ENCODE data around the gene PTTG1. TPM values are rescaled to one million over a fixed set of nuclear protein-coding genes. Genes with fewer than 3 reads are reported as not detected.
A peak's percentile ranks its signal among the peaks of the same experiment; 100 is the strongest.

The PTTG1 gene
- total and polyA plus RNA-seq, 12 donors = 0.32 to 17.5 (median 1.7) TPM; not detected in 1

DNA sequence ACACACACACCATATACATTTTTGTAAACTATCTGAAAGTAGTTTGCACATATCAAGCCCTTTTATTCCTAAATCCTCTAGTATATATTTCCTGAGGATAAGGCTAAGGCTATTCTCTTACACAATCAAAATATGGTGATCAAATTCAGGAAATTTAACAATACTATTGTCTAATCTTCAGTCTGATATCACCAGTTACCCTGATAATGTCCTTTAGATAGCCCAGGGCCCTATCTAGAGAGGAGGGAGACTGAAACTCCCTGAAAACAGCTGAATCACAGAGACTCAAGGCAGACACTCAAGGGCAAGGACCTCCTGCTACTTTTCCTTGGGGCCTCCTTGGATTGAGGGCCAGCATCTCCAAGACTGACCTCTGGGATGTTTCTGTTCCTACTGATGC lies 30.4 kb downstream of the PTTG1 start:
- H3K36me3 ChIP-seq = no peaks in the 10 kb centered on the region
- no peak overlapping the region for H3K4me3 ChIP-seq
- no peak overlapping the region for H3K27ac ChIP-seq
- TF ChIP-seq, protein P1, sequence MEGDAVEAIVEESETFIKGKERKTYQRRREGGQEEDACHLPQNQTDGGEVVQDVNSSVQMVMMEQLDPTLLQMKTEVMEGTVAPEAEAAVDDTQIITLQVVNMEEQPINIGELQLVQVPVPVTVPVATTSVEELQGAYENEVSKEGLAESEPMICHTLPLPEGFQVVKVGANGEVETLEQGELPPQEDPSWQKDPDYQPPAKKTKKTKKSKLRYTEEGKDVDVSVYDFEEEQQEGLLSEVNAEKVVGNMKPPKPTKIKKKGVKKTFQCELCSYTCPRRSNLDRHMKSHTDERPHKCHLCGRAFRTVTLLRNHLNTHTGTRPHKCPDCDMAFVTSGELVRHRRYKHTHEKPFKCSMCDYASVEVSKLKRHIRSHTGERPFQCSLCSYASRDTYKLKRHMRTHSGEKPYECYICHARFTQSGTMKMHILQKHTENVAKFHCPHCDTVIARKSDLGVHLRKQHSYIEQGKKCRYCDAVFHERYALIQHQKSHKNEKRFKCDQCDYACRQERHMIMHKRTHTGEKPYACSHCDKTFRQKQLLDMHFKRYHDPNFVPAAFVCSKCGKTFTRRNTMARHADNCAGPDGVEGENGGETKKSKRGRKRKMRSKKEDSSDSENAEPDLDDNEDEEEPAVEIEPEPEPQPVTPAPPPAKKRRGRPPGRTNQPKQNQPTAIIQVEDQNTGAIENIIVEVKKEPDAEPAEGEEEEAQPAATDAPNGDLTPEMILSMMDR (IDR thresholded peaks at IDR 0.05) = no peak
- DNase-seq (no peak), ATAC-seq (no peak)
- H3K9me3 ChIP-seq = no peaks in the 10 kb centered on the region
- intact Hi-C loops (cut with DNase I) = no loop called here
- H3K4me1 ChIP-seq = peaks cover 0 to 16% (median 0%) of the 10 kb centered on the region in 9 donors
- peaks cover 0 to 4% (median 0%) of the 10 kb centered on the region in 7 donors for H3K27me3 ChIP-seq

DNA sequence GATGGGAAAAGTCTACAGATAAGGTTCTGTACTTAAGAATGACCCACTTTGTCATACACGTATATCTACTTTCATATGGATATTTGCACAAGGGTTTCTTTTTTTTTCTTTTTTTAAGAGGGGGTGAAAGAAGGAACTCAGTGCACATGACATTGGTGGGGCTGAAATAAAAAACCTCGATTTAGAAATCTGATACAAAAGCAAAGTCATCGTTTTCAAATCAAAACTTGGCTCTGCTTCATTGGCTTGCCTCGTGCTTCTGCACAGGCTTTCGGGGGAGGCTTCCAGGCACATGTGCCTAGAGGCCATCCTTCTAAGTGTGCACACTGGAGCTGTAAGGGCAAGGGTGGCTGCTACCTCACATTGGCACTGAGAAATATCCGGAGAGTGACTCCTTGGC lies 31.1 kb downstream of the PTTG1 start:
- Histone ChIP-seq H3K27ac (peak overlapping the region in 1 of 10 donors; percentile 22), H3K27me3 (peaks cover 0 to 4% (median 0%) of the 10 kb centered on the region in 7 donors), H3K4me3 (no peak overlapping the region), H3K9me3 (no peaks in the 10 kb centered on the region), H3K4me1 (peaks cover 0 to 16% (median 0%) of the 10 kb centered on the region in 9 donors), H3K36me3 (no peaks in the 10 kb centered on the region)
- TF ChIP-seq, protein P1 (IDR thresholded peaks at IDR 0.05) = no peak
- ATAC-seq (no peak), DNase-seq (no peak)
- WGBS, 2 donors = 60 to 61% methylated on average over 6 of the region's 6 CpGs
- intact Hi-C loops (cut with DNase I) = no loop called here

DNA sequence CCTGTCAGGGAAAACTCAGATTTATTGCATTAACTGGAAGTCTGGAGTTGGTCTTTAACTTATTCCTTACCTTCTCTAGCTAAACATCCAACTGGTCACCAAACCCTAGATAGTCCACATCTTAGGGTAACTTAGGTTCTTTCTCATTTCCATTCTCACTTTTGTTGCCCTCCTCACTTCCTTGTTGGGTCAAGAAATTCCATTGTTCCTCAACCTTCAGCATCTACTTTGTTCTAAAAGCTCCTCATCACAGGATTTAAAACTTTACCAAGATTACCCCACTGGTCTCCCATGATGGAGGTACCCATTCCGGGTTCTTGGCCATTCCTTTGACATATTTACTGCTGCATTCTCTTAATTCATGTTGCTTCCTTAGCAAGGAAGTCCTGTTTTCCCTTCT lies 32.1 kb downstream of the PTTG1 start:
- 45 to 63% methylated on average over 1 of the region's 1 CpG for WGBS, 2 donors
- TF ChIP-seq, protein P1 (IDR thresholded peaks at IDR 0.05) = no peak
- no peak overlapping the region for H3K4me3 ChIP-seq

DNA sequence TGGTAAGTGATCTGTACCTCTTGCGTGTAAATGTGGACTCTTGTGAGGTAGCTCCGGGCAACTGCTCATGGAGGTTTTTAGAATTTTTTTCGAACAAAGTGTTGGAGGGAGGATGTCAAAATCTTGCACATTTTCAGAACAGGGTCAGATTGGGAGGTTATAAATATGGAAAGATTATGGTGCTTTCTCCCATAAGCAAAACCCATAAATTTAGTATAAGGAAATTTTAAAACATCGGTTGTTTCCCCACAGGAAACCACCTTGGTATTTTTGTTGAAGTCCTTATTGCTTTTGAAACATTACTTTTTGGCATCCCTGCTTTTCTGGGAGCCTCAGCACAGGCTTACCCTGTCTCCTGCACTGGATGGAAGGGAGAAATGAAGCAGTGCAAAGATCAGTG lies 33.9 kb downstream of the PTTG1 start:
- H3K36me3 ChIP-seq = no peaks in the 10 kb centered on the region
- no peak overlapping the region for H3K4me3 ChIP-seq
- 81 to 87% methylated on average over 4 of the region's 4 CpGs for WGBS, 2 donors
- TF ChIP-seq, protein P1 (IDR thresholded peaks at IDR 0.05) = no peak
- ATAC-seq = no peak
- intact Hi-C loops (cut with DNase I) = no loop called here
- peaks cover 0 to 4% (median 0%) of the 10 kb centered on the region in 7 donors for H3K27me3 ChIP-seq
- no peak for DNase-seq
- no peaks in the 10 kb centered on the region for H3K9me3 ChIP-seq
- H3K4me1 ChIP-seq = peaks cover 0 to 16% (median 0%) of the 10 kb centered on the region in 9 donors
- no peak overlapping the region for H3K27ac ChIP-seq

More for the DNA sequence above, 32.1 kb downstream of the PTTG1 start:
- Histone ChIP-seq H3K9me3 (no peaks in the 10 kb centered on the region), H3K27ac (no peak overlapping the region), H3K36me3 (no peaks in the 10 kb centered on the region), H3K27me3 (peaks cover 0 to 4% (median 0%) of the 10 kb centered on the region in 7 donors), H3K4me1 (peaks cover 0 to 16% (median 0%) of the 10 kb centered on the region in 9 donors)
- ATAC-seq (no peak), DNase-seq (no peak)
- intact Hi-C loops (cut with DNase I) = no loop called here

Measured in heart right ventricle (tissue), 16 donors.